HepG2 (cell line): ENCODE data around the gene ADAMTS13. TPM values are rescaled to one million over a fixed set of nuclear protein-coding genes. Genes with fewer than 3 reads are reported as not detected.

ENCODE experiments used
- CEBPZ ChIP-seq: IDR thresholded peaks from 2 replicates; pipeline ENCODE4 v1.6.1; 2012; ENCODE audit warnings: low read length, improper control_type of control experiment
- CHD2 ChIP-seq: IDR thresholded peaks from 2 replicates; pipeline ENCODE4 v1.6.1; 2011; ENCODE audit warnings: low read depth, low read length, improper control_type of control experiment
- ERF ChIP-seq: IDR thresholded peaks from 2 replicates; pipeline ENCODE4 v1.6.1; 2018; ENCODE audit warnings: missing biosample characterization, missing genetic modification reagents
- FOXC1 ChIP-seq: sonication (generic); formaldehyde crosslinking; IDR thresholded peaks from 2 replicates; pipeline ENCODE4 v1.8.0; 2022; ENCODE audit warnings: mild to moderate bottlenecking, missing genetic modification reagents, borderline replicate concordance
- HMGXB4 ChIP-seq, 2 experiments: sonication (generic) in 1 of 2; formaldehyde crosslinking in 1 of 2; IDR thresholded peaks; 2 replicates each; pipeline versions ENCODE4 v1.4.0 to v1.6.1; 2018 to 2020; ENCODE audit warnings: missing genetic modification reagents in 2 of 2, borderline replicate concordance in 1 of 2, low read depth in 1 of 2, mild to moderate bottlenecking in 1 of 2, missing biosample characterization in 1 of 2
- HOXA5 ChIP-seq: sonication (generic); formaldehyde crosslinking; IDR thresholded peaks from 2 replicates; pipeline ENCODE4 v1.4.0; 2020; ENCODE audit warnings: missing genetic modification reagents
- KAT8 ChIP-seq: IDR thresholded peaks from 2 replicates; pipeline ENCODE4 v1.6.1; 2016; ENCODE audit warnings: missing genetic modification reagents, missing compliant biosample characterization
- KLF16 ChIP-seq, 2 experiments: sonication (generic) in 1 of 2; formaldehyde crosslinking in 1 of 2; IDR thresholded peaks; 2 replicates each; pipeline versions ENCODE4 v1.6.1 to v1.8.0; 2016 to 2023; ENCODE audit warnings: missing genetic modification reagents in 2 of 2, missing compliant biosample characterization in 1 of 2
- MAX ChIP-seq: IDR thresholded peaks from 2 replicates; pipeline ENCODE4 v1.6.1; 2012; ENCODE audit warnings: inconsistent platforms
- NR0B2 ChIP-seq: sonication (generic); formaldehyde crosslinking; IDR thresholded peaks from 2 replicates; pipeline ENCODE4 v1.4.0; 2020; ENCODE audit warnings: mild to moderate bottlenecking, missing genetic modification reagents
- RAD21 ChIP-seq: fragments of 450-650 bp; formaldehyde crosslinking; IDR thresholded peaks from 2 replicates; pipeline ENCODE4 v1.5.0; 2020; ENCODE audit warnings: mild to moderate bottlenecking
- RFXAP ChIP-seq: sonication (generic); formaldehyde crosslinking; IDR thresholded peaks from 2 replicates; pipeline ENCODE4 v1.4.0; 2020; ENCODE audit warnings: missing genetic modification reagents, borderline replicate concordance
- SIX4 ChIP-seq: sonication (generic); formaldehyde crosslinking; IDR thresholded peaks from 2 replicates; pipeline ENCODE4 v1.4.0; 2020; ENCODE audit warnings: missing genetic modification reagents
- SNAPC4 ChIP-seq: sonication (generic); formaldehyde crosslinking; IDR thresholded peaks from 2 replicates; pipeline ENCODE4 v1.4.0; 2020; ENCODE audit warnings: mild to moderate bottlenecking, missing genetic modification reagents
- TIGD3 ChIP-seq: sonication (generic); formaldehyde crosslinking; IDR thresholded peaks from 2 replicates; pipeline ENCODE4 v1.5.1; 2020; ENCODE audit warnings: mild to moderate bottlenecking, missing genetic modification reagents, borderline replicate concordance
- ZNF543 ChIP-seq: sonication (generic); formaldehyde crosslinking; IDR thresholded peaks from 2 replicates; pipeline ENCODE4 v1.4.0; 2020; ENCODE audit warnings: mild to moderate bottlenecking, missing genetic modification reagents
- ZNF615 ChIP-seq: sonication (generic); formaldehyde crosslinking; IDR thresholded peaks from 2 replicates; pipeline ENCODE4 v1.5.0; 2020; ENCODE audit warnings: mild to moderate bottlenecking, missing genetic modification reagents, borderline replicate concordance
- polyA plus RNA-seq, 8 experiments: library from polyadenylated mRNA; depleted of rRNA in 3 of 8; stranded (reverse) in 7 of 8; unstranded in 1 of 8; fragments of >200 nt; fragmentation: Illumina TruSeq in 4 of 8; extraction: Trizol in 4 of 8; gene quantifications; 2 replicates each; pipeline versions ENCODE4 v1.2.1 to v1.2.3, GENCODE V29; 2011 to 2016; ENCODE audit warnings: low read depth in 4 of 8, missing spikeins in 1 of 8, mixed read lengths in 1 of 8; ENCODE audit not compliant: insufficient read depth in 1 of 8
- total RNA-seq, 5 experiments: library from RNA; depleted of rRNA; stranded (reverse); fragments of >200 nt; fragmentation: Illumina TruSeq; extraction: Trizol; gene quantifications; 2 replicates each; pipeline ENCODE4 v1.2.3, GENCODE V29; 2016; ENCODE audit warnings: low read depth in 1 of 5

The ADAMTS13 gene
- total and polyA plus RNA-seq, 2 of the 13 experiments (the other 11 are each of a cell fraction or from before 2014, with no cell fraction given) = 0.91 to 4.5 TPM

GRCh38 chr9:133394687-133395271 lies 27.4 kb upstream of the ADAMTS13 start (continued):
- TF ChIP-seq SNAPC4 (CRISPR knock-in tag) = no peak
- no peak for TF ChIP-seq HMGXB4 (CRISPR knock-in tag; IDR thresholded peaks at IDR 0.05; ENCODE audit: borderline replicate concordance in 1 of 2, low read depth in 1 of 2)
- no peak for TF ChIP-seq RFXAP
- TF ChIP-seq ZNF543 = no peak
- TF ChIP-seq ERF = peak; percentile 54; the same call in 1 of the 2 replicates
- TF ChIP-seq NR0B2 (CRISPR knock-in tag) = no peak
- TF ChIP-seq KLF16 (CRISPR knock-in tag; IDR thresholded peaks at IDR 0.05) = no peak
- TF ChIP-seq TIGD3 = no peak
- TF ChIP-seq HOXA5 = no peak
- no peak for TF ChIP-seq CHD2
- no peak for TF ChIP-seq KAT8 (CRISPR knock-in tag)
- no peak for TF ChIP-seq CEBPZ
- 0 out of 2 replicates have a peak, but pooled peaks have one; percentile 35 for TF ChIP-seq MAX
- no peak for TF ChIP-seq FOXC1 (CRISPR knock-in tag)
- TF ChIP-seq SIX4 (CRISPR knock-in tag) = no peak
- no peak for TF ChIP-seq ZNF615 (CRISPR knock-in tag)
- no peak for TF ChIP-seq RAD21
